GM19395 (cell line): ENCODE data around the gene ZNF827.
"Not testable (repeated sequence)": the region's sequence is repeated elsewhere in the genome, so short reads cannot be mapped to it uniquely, and the experiment has no call there.

ENCODE experiments used
- ATAC-seq: cut with Tn5 transposase; IDR thresholded peaks from one replicate; pipeline ENCODE4 v1.9.1; 2021; ENCODE audit warnings: mild to moderate bottlenecking, moderate library complexity; ENCODE audit not compliant: unreplicated experiment

ZNF827 gene

GRCh38 chr4:145839151-145839550 is 99.5 kb downstream of the ZNF827 start:
- no peak for ATAC-seq

- ATAC-seq = not testable (repeated sequence)
Observed at GRCh38 chr4:145832384-145832783, 106.2 kb downstream of the ZNF827 start.

DNA sequence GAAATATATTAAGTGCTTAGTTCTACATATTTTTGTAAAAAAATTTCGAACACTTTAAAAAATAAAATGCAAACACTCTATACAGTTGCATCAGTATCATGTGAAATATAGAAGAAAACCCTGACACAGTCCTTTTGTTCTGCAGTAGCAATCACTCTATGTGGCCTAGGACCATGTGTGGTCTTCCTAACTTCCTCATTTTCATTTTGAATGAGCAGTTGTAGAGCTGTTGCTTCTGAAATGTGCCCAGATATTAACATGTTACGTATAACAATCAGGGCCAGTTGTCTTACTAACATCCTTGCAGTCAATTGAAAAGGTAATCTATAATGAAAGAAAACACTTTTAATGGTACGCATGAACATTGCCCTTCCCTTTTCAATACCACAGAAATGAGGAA is 107.9 kb downstream of the ZNF827 start:
- ATAC-seq = peak; percentile 59

GRCh38 chr4:145829629-145830395 is 108.8 kb downstream of the ZNF827 start:
- ATAC-seq = peak; percentile 46

- peak; percentile 80 for ATAC-seq
Observed at GRCh38 chr4:145828802-145829485, 109.7 kb downstream of the ZNF827 start.

- no peak for ATAC-seq
Observed at GRCh38 chr4:145827885-145828284, 110.7 kb downstream of the ZNF827 start.

DNA sequence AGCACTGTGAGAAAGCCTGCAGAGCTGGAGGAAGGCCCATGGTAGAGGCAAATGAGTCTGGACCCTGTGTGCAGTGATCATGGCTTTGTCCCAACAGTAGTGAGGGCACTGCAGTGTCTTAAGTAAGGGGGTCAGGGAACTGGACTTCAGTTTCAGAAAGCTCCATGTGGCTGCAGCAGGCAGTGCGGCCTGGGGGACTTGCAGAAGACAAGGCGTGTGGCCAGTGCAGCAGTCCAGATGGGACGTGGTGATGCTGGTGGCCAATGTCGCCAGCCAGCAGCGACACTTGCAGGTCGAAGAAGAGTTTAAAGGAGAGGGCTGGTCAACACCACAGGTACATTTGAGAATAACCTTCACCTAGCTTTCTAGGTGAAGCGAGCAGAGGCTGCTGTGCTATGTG is 113.4 kb downstream of the ZNF827 start:
- ATAC-seq = no peak

DNA sequence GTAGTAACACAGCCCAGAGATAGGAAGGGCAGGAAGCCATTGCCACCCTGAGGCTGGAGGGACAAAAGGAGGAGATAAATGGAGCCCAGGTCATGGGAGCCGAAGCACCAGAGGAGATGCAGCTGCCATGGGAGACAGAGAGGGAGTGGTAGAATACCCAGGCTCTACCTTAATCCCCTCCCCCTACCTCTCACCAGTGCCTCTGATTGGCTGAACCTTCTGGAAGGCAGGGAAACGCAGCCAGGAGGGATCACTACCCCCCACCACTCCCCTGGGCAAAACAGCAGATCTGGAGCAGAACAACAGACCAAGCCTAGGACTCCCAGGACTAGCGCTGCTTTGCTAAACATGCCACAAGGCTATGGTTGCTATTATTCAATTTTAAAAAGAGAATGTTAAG is 114.2 kb downstream of the ZNF827 start:
- no peak for ATAC-seq

- ATAC-seq = no peak
Observed at GRCh38 chr4:145823743-145824142, 114.9 kb downstream of the ZNF827 start.

- no peak for ATAC-seq
Observed at GRCh38 chr4:145822581-145822980, 116.0 kb downstream of the ZNF827 start.

DNA sequence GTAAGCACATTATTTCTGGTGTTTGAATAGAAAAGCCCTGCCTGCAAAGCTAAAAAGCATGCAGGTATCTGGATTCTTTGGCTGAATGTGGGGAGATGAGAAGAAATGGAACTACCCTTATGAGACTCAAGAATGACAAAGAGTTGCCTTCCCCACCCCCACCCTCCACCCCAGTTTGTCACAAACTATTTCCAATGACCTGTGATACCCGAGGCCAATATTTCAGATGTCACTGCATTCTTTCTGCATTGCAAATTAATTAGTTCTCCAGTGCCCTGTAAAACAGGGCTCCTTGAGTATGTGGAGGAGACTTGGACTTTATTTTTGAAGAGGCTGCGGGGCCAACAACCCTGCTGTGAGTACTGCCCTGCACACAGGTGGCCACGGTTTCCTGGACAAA is 116.4 kb downstream of the ZNF827 start:
- no peak for ATAC-seq

- no peak for ATAC-seq
Observed at GRCh38 chr4:145821766-145822165, 116.9 kb downstream of the ZNF827 start.

GRCh38 chr4:145820407-145820806 is 118.2 kb downstream of the ZNF827 start:
- no peak for ATAC-seq

DNA sequence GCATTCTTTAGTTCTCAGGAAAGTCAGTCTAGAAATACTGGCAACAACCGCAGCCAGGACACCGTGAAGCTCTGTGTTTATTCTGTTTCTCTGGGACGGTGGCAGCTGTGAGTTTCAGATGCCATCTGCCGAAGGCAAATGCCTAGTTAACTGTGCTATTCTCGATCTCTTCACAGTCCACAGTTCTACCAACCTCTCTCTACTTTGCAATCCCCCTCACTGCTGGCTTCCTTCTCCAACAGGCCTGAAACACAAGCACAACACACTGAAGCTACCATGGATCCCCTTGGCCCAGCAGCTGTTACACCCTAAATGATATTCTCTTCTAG is 118.8 kb downstream of the ZNF827 start:
- ATAC-seq = peak; percentile 39

DNA sequence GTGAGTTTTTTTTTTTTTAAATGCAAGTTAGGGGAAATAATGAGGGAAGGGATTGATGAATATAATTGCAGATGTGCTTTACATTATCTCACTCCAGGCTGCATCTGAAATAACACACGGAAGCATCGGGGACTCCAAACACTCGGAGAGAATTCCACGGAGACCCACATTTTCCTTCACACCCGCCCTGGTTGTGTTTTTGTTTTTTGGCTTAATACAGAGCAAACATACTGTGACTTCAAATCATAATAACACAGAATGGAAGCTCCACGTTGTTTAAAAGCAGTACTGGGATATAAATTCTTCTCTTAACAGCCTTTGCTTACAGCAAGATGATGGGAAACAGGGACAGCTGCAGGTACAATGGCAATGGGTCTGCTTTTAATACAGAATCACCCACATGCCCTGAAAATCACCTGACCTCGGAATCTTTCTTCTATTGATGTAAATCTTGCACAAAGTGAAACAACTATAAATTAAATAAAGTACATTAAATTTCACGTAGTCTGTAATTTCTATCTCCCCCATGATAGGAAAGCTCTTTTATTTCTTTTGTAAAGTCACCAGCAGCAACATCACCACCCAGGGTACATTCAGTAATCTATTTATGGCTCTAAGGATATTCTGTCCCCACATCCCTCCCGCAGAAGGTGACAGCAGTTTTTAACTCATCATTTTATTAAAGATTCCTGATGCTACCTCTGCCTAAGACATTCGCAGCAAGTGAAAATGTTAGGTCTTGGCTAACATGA is 119.3 kb downstream of the ZNF827 start:
- ATAC-seq = no peak

DNA sequence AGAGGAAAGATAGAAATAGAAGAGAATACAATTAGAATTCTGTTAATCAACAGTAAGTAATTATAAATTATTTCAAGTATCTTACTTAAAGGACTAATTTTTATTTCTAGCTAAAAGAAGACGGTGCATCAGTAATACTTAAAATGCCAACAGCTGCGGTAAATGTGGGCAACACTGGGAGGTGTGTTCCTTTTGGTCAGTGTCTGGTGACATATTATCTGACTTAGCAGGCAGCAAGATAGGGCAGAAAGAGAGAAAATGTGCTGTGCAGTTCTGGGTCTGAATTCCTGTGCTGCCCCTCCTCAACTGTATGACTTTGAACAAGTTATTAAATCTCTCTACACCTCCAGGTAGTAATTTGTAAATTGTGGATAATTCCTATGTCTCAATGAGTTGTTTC is 120.6 kb downstream of the ZNF827 start:
- ATAC-seq = no peak

GRCh38 chr4:145816091-145816490 is 122.5 kb downstream of the ZNF827 start:
- ATAC-seq = no peak

- ATAC-seq = no peak
Observed at GRCh38 chr4:145815626-145816025, 123.0 kb downstream of the ZNF827 start.

GRCh38 chr4:145815027-145815612 is 123.5 kb downstream of the ZNF827 start:
- no peak for ATAC-seq

DNA sequence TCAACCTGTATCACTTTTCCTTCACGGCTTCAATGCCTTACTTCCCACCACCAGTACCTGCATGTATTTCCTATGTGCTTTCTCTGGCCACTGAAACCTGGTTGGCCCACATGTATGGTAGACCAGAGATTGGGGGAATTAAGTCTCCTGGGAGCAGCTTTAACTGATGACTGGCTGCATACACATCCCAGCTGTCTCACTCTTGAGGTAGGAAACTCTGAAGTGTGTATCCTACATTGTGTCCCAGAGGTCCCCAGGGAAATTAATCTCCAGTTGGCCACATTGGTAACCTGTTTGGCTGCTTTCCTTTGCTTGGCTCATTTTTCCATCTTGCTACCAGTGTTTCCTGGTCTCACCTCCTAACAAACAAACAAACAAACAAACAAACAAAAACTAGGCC is 124.4 kb downstream of the ZNF827 start:
- no peak for ATAC-seq

GRCh38 chr4:145812919-145813318 is 125.7 kb downstream of the ZNF827 start:
- ATAC-seq = no peak
